Occipital lobe (tissue), 1 donor: ENCODE results near the gene SMARCA5. TPM values are rescaled to one million over a fixed set of nuclear protein-coding genes. Genes with fewer than 3 reads are reported as not detected.

Experiments used
- total RNA-seq: library from RNA; depleted of rRNA; stranded (reverse); fragments of >200 nt; gene quantifications from one replicate; pipeline ENCODE4 v1.2.3, GENCODE V29; 2014

The SMARCA5 gene
- total RNA-seq, 1 donor from 2014 or later: 58.8 TPM

Other genes starting within 250 kb of the SMARCA5 start
- gene GAB1, start 176.8 kb upstream of the SMARCA5 start, total RNA-seq: 25.9 TPM
- 0.16 TPM for gene FREM3, start 187.0 kb downstream of the SMARCA5 start, total RNA-seq